Stimulated activated naive B cell treated with anti-CD40 and anti-IgM and Interleukin-4, amounts not matched to agents 10 μg/mL and 1 μg/mL and 100 μg/mL, for 72 hours (primary cell): ENCODE data around the gene C12orf76.

Source experiments
- ATAC-seq, 2 donors: fragments of 150-1000 bp; cut with Tn5 transposase; replicated peaks; 2 replicates each; pipeline ENCODE4 v1.10.0; 2021; ENCODE audit warnings: moderate library complexity in 1 of 2
- DNase-seq: peaks from one replicate; pipeline ENCODE4 v3.0.0; 2021
- H3K27ac Mint-ChIP-seq: one replicate; pipeline ENCODE4 v1.8.0; 2022; ENCODE audit warnings: mild to moderate bottlenecking, mixed read lengths
- H3K27me3 Mint-ChIP-seq, 2 donors: one replicate each; pipeline ENCODE4 v1.8.0; 2022; ENCODE audit warnings: mixed read lengths in 2 of 2
- H3K36me3 Mint-ChIP-seq, 2 donors: one replicate each; pipeline ENCODE4 v1.8.0; 2022; ENCODE audit warnings: mixed read lengths in 2 of 2, mild to moderate bottlenecking in 1 of 2
- H3K4me1 Mint-ChIP-seq, 2 donors: one replicate each; pipeline ENCODE4 v1.8.0; 2022; ENCODE audit warnings: mixed read lengths in 2 of 2, mild to moderate bottlenecking in 1 of 2
- H3K4me3 Mint-ChIP-seq, 2 donors: one replicate each; pipeline ENCODE4 v1.8.0; 2022; ENCODE audit warnings: mild to moderate bottlenecking in 2 of 2, mixed read lengths in 2 of 2, moderate library complexity in 1 of 2
- H3K9me3 Mint-ChIP-seq, 2 donors: one replicate each; pipeline ENCODE4 v1.8.0; 2022; ENCODE audit warnings: mixed read lengths in 2 of 2, mild to moderate bottlenecking in 1 of 2

C12orf76 gene

GRCh38 chr12:110001596-110001995, 46.7 kb downstream of the C12orf76 start:
- Mint-ChIP-seq H3K27ac (no peak overlapping the region), H3K36me3 (peaks cover 16 to 26% of the 10 kb centered on the region in 2 donors), H3K4me1 (peaks cover 35 to 73% of the 10 kb centered on the region in 2 donors), H3K4me3 (peak overlapping the region in 1 of 2 donors; percentile 99), H3K9me3 (no peaks in the 10 kb centered on the region), H3K27me3 (no peaks in the 10 kb centered on the region)
- DNase-seq (no peak), ATAC-seq (no peak)

GRCh38 chr12:109999983-110000505, 48.3 kb downstream of the C12orf76 start:
- no peaks in the 10 kb centered on the region for H3K27me3 Mint-ChIP-seq
- H3K27ac Mint-ChIP-seq = peak overlapping the region; percentile 98
- H3K4me3 Mint-ChIP-seq = peak overlapping the region; percentile 99
- DNase-seq (no peak), ATAC-seq (no peak)
- H3K36me3 Mint-ChIP-seq = peaks cover 15 to 17% of the 10 kb centered on the region in 2 donors
- H3K4me1 Mint-ChIP-seq = peaks cover 29 to 62% of the 10 kb centered on the region in 2 donors
- no peaks in the 10 kb centered on the region for H3K9me3 Mint-ChIP-seq

GRCh38 chr12:109999649-109999971, 48.7 kb downstream of the C12orf76 start:
- DNase-seq (no peak), ATAC-seq (no peak)
- H3K4me3 Mint-ChIP-seq = peak overlapping the region; percentile 99
- no peaks in the 10 kb centered on the region for H3K27me3 Mint-ChIP-seq
- peak overlapping the region; percentile 98 for H3K27ac Mint-ChIP-seq
- H3K9me3 Mint-ChIP-seq = no peaks in the 10 kb centered on the region
- H3K36me3 Mint-ChIP-seq = peaks cover 15 to 17% of the 10 kb centered on the region in 2 donors
- H3K4me1 Mint-ChIP-seq = peaks cover 30 to 62% of the 10 kb centered on the region in 2 donors

GRCh38 chr12:109998904-109999648, 49.2 kb downstream of the C12orf76 start, which contains the start of gene ANKRD13A:
ANKRD13A (plus strand) TSS chr12:109999430; CDS start chr12:109999689, 259 bp downstream.
- no peaks in the 10 kb centered on the region for H3K9me3 Mint-ChIP-seq
- H3K4me3 Mint-ChIP-seq = peak within 1 kb of the TSS; percentile 99
- peaks cover 32 to 62% of the 10 kb centered on the region in 2 donors for H3K4me1 Mint-ChIP-seq
- DNase-seq (peak; percentile 89), ATAC-seq (peak; percentile 67 to 71)
- peaks cover 15 to 17% of the 10 kb centered on the region in 2 donors for H3K36me3 Mint-ChIP-seq
- H3K27me3 Mint-ChIP-seq = no peaks in the 10 kb centered on the region
- peak within 1 kb of the TSS; percentile 98 for H3K27ac Mint-ChIP-seq

DNA sequence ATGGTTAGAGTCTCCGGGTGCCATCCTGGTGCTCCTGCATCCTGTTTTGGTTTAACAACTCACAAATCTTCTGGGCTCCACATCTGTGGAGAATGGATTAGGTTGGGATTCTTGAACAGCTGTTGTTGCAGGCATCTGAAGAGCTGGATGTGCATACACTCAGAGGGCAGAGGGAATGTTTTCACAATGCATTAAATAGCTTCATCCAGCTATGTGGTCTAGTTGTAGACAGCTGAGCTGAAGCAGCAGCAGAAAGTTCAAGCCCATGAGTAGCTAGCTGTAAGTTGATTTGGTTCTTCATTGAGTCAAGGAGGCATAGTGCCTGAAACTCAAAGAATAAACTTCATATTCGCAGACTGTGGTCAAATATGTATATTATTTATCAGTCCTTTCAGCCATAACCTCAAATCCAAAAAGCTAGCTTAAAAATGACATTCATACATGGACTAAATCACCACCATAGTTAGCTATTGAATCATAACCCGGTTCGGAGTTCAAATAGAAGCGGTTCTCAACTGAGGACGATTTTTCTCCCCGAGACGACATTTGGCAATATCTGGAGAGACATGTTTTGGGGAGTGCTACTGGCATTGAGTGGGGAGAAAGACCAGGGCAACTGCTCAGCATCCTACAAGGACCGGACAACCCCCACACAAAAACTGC, 50.0 kb downstream of the C12orf76 start:
- Mint-ChIP-seq H3K4me3 (peak overlapping the region; percentile 85 to 86), H3K27ac (peak overlapping the region; percentile 98), H3K4me1 (peaks cover 30 to 58% of the 10 kb centered on the region in 2 donors), H3K36me3 (peaks cover 14% of the 10 kb centered on the region in 2 donors), H3K27me3 (no peaks in the 10 kb centered on the region), H3K9me3 (no peaks in the 10 kb centered on the region)
- no peak for ATAC-seq
- DNase-seq = no peak

DNA sequence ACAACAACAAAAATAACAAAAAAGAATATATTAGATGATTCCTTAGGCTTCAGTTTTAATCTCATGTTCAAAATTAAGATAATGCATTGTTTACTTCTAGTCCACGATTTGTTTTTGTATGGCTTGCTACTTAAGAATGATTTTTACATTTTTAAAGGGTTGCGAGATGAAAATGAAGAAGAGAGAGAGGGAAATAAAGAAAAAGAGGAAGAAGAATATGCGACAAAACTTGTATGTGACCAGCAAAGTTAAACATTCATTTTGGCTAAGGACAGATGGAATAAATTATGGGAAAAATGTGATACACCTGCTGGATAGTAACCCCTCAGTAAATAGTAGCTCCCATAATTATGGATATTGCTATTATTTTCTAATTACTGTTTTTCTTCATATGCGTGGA, 50.9 kb downstream of the C12orf76 start:
- Mint-ChIP-seq H3K36me3 (peaks cover 7 to 10% of the 10 kb centered on the region in 2 donors), H3K27ac (no peak overlapping the region), H3K4me3 (peak overlapping the region in 1 of 2 donors; percentile 25), H3K27me3 (no peaks in the 10 kb centered on the region), H3K9me3 (no peaks in the 10 kb centered on the region), H3K4me1 (peaks cover 26 to 56% of the 10 kb centered on the region in 2 donors)
- ATAC-seq = no peak
- DNase-seq = no peak

DNA sequence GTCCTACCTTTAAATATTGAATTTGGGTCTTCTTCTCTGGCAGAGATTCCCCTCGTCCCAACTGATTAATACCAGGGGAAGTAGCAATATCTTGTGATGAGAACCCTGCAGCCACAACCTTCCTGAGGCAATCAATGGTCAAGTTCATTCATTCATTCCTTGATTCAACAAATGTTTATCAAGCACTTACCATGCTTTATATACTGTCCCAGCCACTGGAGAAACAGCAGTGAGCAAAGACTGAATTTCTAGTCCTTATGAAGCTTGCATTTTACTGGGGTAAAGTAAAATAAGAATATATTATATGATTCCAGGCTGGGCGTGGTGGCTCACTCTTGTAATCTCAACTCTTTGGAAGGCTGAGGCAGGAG, 51.9 kb downstream of the C12orf76 start:
- Mint-ChIP-seq H3K27me3 (no peaks in the 10 kb centered on the region), H3K27ac (peak overlapping the region; percentile 96), H3K4me3 (peak overlapping the region; percentile 97 to 98), H3K9me3 (no peaks in the 10 kb centered on the region), H3K36me3 (peaks cover 10 to 12% of the 10 kb centered on the region in 2 donors), H3K4me1 (peaks cover 28 to 54% of the 10 kb centered on the region in 2 donors)
- ATAC-seq (no peak), DNase-seq (no peak)

GRCh38 chr12:109995686-109996482, 52.4 kb downstream of the C12orf76 start, which contains the start of gene GIT2:
GIT2 (minus strand) TSS chr12:109996368; CDS start chr12:109996224, 144 bp downstream.
- H3K4me1 Mint-ChIP-seq = peaks cover 29 to 54% of the 10 kb centered on the region in 2 donors
- peak within 1 kb of the TSS; percentile 97 to 98 for H3K4me3 Mint-ChIP-seq
- ATAC-seq = peak; percentile 82 to 83
- DNase-seq = peak; percentile 95
- no peaks in the 10 kb centered on the region for H3K9me3 Mint-ChIP-seq
- no peaks in the 10 kb centered on the region for H3K27me3 Mint-ChIP-seq
- H3K36me3 Mint-ChIP-seq = peaks cover 12% of the 10 kb centered on the region in 2 donors
- peak within 1 kb of the TSS; percentile 96 for H3K27ac Mint-ChIP-seq

DNA sequence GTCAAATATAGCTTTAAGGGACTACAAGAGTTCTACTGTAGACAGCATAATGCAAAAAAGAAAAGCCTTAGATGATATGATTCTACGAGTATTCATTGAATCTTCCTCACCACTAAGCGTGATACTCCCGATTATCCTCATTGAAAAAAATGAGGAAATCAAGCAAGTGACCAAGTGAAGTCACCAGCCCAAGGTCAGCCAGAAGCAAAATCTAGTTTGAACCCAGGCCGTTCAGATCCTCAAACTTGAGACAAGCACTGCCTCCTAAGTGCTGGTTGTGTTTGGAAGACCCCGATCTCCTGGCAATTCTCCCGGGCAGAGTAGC, 53.0 kb downstream of the C12orf76 start:
- H3K27me3 Mint-ChIP-seq = no peaks in the 10 kb centered on the region
- peak overlapping the region; percentile 97 to 98 for H3K4me3 Mint-ChIP-seq
- H3K4me1 Mint-ChIP-seq = peaks cover 29 to 52% of the 10 kb centered on the region in 2 donors
- ATAC-seq (no peak), DNase-seq (no peak)
- no peaks in the 10 kb centered on the region for H3K9me3 Mint-ChIP-seq
- H3K36me3 Mint-ChIP-seq = peaks cover 12% of the 10 kb centered on the region in 2 donors
- H3K27ac Mint-ChIP-seq = peak overlapping the region; percentile 96

DNA sequence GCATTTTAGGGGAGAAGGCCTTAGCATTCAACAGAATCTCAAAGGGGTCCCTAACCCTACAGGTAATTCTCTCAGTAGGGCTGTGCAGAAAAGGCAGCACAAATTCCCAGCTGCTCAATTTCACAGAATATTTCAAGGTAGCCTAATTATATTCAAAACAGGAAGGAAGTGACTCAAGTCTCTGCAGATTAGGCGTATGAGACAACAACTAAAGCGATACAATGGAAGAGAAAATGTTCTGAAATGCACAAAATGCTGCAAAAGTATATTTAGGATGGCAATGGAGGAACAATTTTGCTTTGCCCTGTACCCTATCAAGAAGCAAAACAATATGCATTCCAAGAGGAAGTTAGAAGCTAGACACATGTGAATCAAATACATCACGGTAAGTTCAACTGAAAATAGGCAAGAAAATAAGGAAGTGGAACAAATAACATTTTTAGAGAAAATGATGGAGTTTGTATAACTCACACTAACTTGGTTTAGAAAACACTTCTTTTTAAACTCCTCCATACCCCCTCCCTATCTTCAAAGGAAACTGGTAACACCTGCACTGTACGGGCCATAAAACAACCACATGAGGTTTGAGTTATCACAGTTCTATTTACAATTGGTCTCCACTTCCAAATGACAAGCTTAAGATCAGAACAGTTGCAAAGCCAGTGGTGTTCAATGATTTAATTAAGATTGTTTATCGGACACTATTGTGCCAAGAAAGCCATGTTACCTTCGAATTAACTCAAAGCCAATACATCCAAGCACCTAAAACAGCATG, 53.7 kb downstream of the C12orf76 start:
- no peak for DNase-seq
- peak overlapping the region; percentile 97 to 98 for H3K4me3 Mint-ChIP-seq
- peak; percentile 3 to 20 for ATAC-seq
- H3K9me3 Mint-ChIP-seq = no peaks in the 10 kb centered on the region
- peaks cover 27 to 55% of the 10 kb centered on the region in 2 donors for H3K4me1 Mint-ChIP-seq
- H3K36me3 Mint-ChIP-seq = peaks cover 7 to 10% of the 10 kb centered on the region in 2 donors
- H3K27ac Mint-ChIP-seq = peak overlapping the region; percentile 96
- H3K27me3 Mint-ChIP-seq = no peaks in the 10 kb centered on the region

DNA sequence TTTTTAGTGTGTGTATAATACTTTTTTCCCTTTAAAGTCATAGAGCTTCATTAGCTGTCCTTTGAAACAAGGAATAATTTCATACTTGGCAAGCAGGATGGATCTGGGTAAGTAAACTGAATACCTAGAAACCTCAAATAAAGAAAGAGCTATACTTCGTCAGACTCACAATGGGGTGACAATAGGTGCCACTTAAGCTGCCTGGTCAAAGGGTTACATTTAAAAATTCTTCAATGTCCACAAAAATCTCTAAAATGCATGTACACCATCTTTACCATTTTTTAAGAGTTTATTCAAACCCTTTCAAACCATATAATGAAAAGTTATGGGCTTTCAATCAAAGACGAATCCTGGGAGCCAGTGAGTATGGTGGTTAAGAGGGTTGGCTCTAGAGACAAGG, 55.2 kb downstream of the C12orf76 start:
- no peaks in the 10 kb centered on the region for H3K27me3 Mint-ChIP-seq
- DNase-seq = no peak
- H3K27ac Mint-ChIP-seq = no peak overlapping the region
- peaks cover 10 to 18% of the 10 kb centered on the region in 2 donors for H3K36me3 Mint-ChIP-seq
- H3K4me3 Mint-ChIP-seq = peak overlapping the region in 1 of 2 donors; percentile 32
- ATAC-seq = no peak
- H3K4me1 Mint-ChIP-seq = peaks cover 23 to 56% of the 10 kb centered on the region in 2 donors
- no peaks in the 10 kb centered on the region for H3K9me3 Mint-ChIP-seq

- Mint-ChIP-seq H3K27ac (peak overlapping the region; percentile 31), H3K4me3 (no peak overlapping the region), H3K27me3 (no peaks in the 10 kb centered on the region), H3K4me1 (peaks cover 17 to 45% of the 10 kb centered on the region in 2 donors), H3K9me3 (no peaks in the 10 kb centered on the region), H3K36me3 (peaks cover 13 to 18% of the 10 kb centered on the region in 2 donors)
- no peak for ATAC-seq
- no peak for DNase-seq
Measured at GRCh38 chr12:109991586-109991985, 56.7 kb downstream of the C12orf76 start.
